H9 (cell line): ENCODE measurements around the gene HOXB6. TPM values are rescaled to one million over a fixed set of nuclear protein-coding genes. Genes with fewer than 3 reads are reported as not detected.

Experiments
- DNase-seq: peaks from one replicate; pipeline ENCODE4 v3.0.0-alpha.2; 2017
- H2AFZ ChIP-seq: one replicate; pipeline ENCODE4 v1.6.1; 2013; ENCODE audit warnings: mild to moderate bottlenecking, low read length, control low read depth, moderate library complexity
- H2AK5ac ChIP-seq: 2 replicates; pipeline ENCODE4 v1.6.1; 2013; ENCODE audit warnings: low read length, control low read depth, mixed read lengths; ENCODE audit not compliant: insufficient read length
- H2BK120ac ChIP-seq: one replicate; pipeline ENCODE4 v1.6.1; 2013; ENCODE audit warnings: low read depth, mild to moderate bottlenecking, low read length, control low read depth, inconsistent platforms; ENCODE audit not compliant: poor library complexity, severe bottlenecking
- H2BK12ac ChIP-seq: 2 replicates; pipeline ENCODE4 v1.6.1; 2013; ENCODE audit warnings: low read length, control low read depth, mixed read lengths, low read depth; ENCODE audit not compliant: insufficient read length
- H2BK15ac ChIP-seq: 2 replicates; pipeline ENCODE4 v1.6.1; 2013; ENCODE audit warnings: low read depth, low read length, control low read depth
- H2BK20ac ChIP-seq: one replicate; pipeline ENCODE4 v1.6.1; 2013; ENCODE audit warnings: low read depth, mild to moderate bottlenecking, low read length, control low read depth, inconsistent platforms; ENCODE audit not compliant: poor library complexity, severe bottlenecking
- H2BK5ac ChIP-seq: 2 replicates; pipeline ENCODE4 v1.6.1; 2013; ENCODE audit warnings: low read length, control low read depth, mixed read lengths; ENCODE audit not compliant: insufficient read length
- H3K14ac ChIP-seq: 2 replicates; pipeline ENCODE4 v1.6.1; 2013; ENCODE audit warnings: low read length, control low read depth; ENCODE audit not compliant: insufficient read depth
- H3K18ac ChIP-seq: 2 replicates; pipeline ENCODE4 v1.6.1; 2013; ENCODE audit warnings: low read depth, mild to moderate bottlenecking, mixed read lengths, low read length, control low read depth; ENCODE audit not compliant: insufficient read length
- H3K23ac ChIP-seq: 2 replicates; pipeline ENCODE4 v1.6.1; 2013; ENCODE audit warnings: low read length, control low read depth, mixed read lengths, low read depth; ENCODE audit not compliant: insufficient read length
- H3K23me2 ChIP-seq: 2 replicates; pipeline ENCODE4 v1.6.1; 2013; ENCODE audit warnings: low read depth, mild to moderate bottlenecking, mixed read lengths, low read length, control low read depth; ENCODE audit not compliant: insufficient read length, poor library complexity, severe bottlenecking
- H3K27ac ChIP-seq: 2 replicates; pipeline ENCODE4 v1.5.1; 2013; ENCODE audit warnings: low read length, control low read depth, mixed read lengths, low read depth; ENCODE audit not compliant: insufficient read length
- H3K27me3 ChIP-seq: 2 replicates; pipeline ENCODE4 v1.6.1; 2013; ENCODE audit warnings: low read length, control low read depth, inconsistent platforms; ENCODE audit not compliant: insufficient read depth
- H3K4ac ChIP-seq: 2 replicates; pipeline ENCODE4 v1.6.1; 2013; ENCODE audit warnings: low read depth, mild to moderate bottlenecking, control low read depth, inconsistent platforms, low read length, moderate library complexity
- H3K4me1 ChIP-seq: 2 replicates; pipeline ENCODE4 v1.6.1; 2013; ENCODE audit warnings: low read length, control low read depth, inconsistent platforms; ENCODE audit not compliant: insufficient read depth
- H3K4me2 ChIP-seq: 2 replicates; pipeline ENCODE4 v1.6.1; 2013; ENCODE audit warnings: low read length, control low read depth, mixed read lengths; ENCODE audit not compliant: insufficient read length, insufficient read depth
- H3K56ac ChIP-seq: 2 replicates; pipeline ENCODE4 v1.6.1; 2013; ENCODE audit warnings: low read depth, mild to moderate bottlenecking, mixed read lengths, low read length, control low read depth; ENCODE audit not compliant: insufficient read length
- H3K79me1 ChIP-seq: 2 replicates; pipeline ENCODE4 v1.6.1; 2013; ENCODE audit warnings: low read depth, mild to moderate bottlenecking, moderate library complexity, low read length, control low read depth, inconsistent platforms; ENCODE audit not compliant: insufficient read depth, poor library complexity, severe bottlenecking
- H3K79me2 ChIP-seq: 2 replicates; pipeline ENCODE4 v1.6.1; 2013; ENCODE audit warnings: low read length, control low read depth, inconsistent platforms; ENCODE audit not compliant: insufficient read depth
- H3K9ac ChIP-seq: 2 replicates; pipeline ENCODE4 v1.6.1; 2013; ENCODE audit warnings: low read length, control low read depth, mixed read lengths; ENCODE audit not compliant: insufficient read length; ENCODE audit errors: extremely low read depth
- H3K9me3 ChIP-seq: one replicate; pipeline ENCODE4 v1.6.1; 2013; ENCODE audit warnings: low read depth, low read length, inconsistent platforms; ENCODE audit not compliant: control insufficient read depth
- H3T11ph ChIP-seq: one replicate; pipeline ENCODE4 v1.6.1; 2013; ENCODE audit warnings: mild to moderate bottlenecking, low read length, control low read depth, inconsistent platforms
- H4K20me1 ChIP-seq: one replicate; pipeline ENCODE4 v1.6.1; 2013; ENCODE audit not compliant: control insufficient read depth, insufficient read length, insufficient read depth
- H4K5ac ChIP-seq: 2 replicates; pipeline ENCODE4 v1.6.1; 2013; ENCODE audit warnings: low read depth, mild to moderate bottlenecking, mixed read lengths, low read length, control low read depth; ENCODE audit not compliant: insufficient read length
- H4K8ac ChIP-seq: replicated peaks from 2 replicates; pipeline ENCODE4 v1.6.1; 2013; ENCODE audit warnings: low read length, control low read depth, mixed read lengths, low read depth; ENCODE audit not compliant: insufficient read length
- H4K91ac ChIP-seq: 2 replicates; pipeline ENCODE4 v1.6.1; 2013; ENCODE audit warnings: low read depth, mild to moderate bottlenecking, moderate library complexity, mixed read lengths, low read length, control low read depth; ENCODE audit not compliant: insufficient read length
- H3K27ac Mint-ChIP-seq, 3 experiments: 2 replicates in 2 of 3; 3 replicates in 1 of 3; pipeline ENCODE4 v1.8.0; 2020 to 2021; ENCODE audit warnings: mixed read lengths in 3 of 3, mild to moderate bottlenecking in 1 of 3, moderate library complexity in 1 of 3
- H3K27me3 Mint-ChIP-seq: 2 replicates; pipeline ENCODE4 v1.8.0; 2021; ENCODE audit warnings: low read depth, mild to moderate bottlenecking, moderate library complexity, mixed read lengths
- H3K36me3 Mint-ChIP-seq, 3 experiments: 2 replicates in 2 of 3; 3 replicates in 1 of 3; pipeline ENCODE4 v1.8.0; 2020 to 2021; ENCODE audit warnings: low read depth in 3 of 3, mixed read lengths in 3 of 3; ENCODE audit not compliant: insufficient read depth in 1 of 3
- H3K4me1 Mint-ChIP-seq, 2 experiments: 2 replicates each; pipeline ENCODE4 v1.8.0; 2020; ENCODE audit warnings: mixed read lengths in 2 of 2
- H3K4me3 Mint-ChIP-seq, 2 experiments: 2 replicates in 1 of 2; 3 replicates in 1 of 2; pipeline ENCODE4 v1.8.0; 2020 to 2021; ENCODE audit warnings: mild to moderate bottlenecking in 2 of 2, mixed read lengths in 2 of 2, moderate library complexity in 1 of 2
- H3K9me3 Mint-ChIP-seq, 2 experiments: 2 replicates in 1 of 2; 3 replicates in 1 of 2; pipeline ENCODE4 v1.8.0; 2020; ENCODE audit warnings: mild to moderate bottlenecking in 2 of 2, mixed read lengths in 2 of 2, moderate library complexity in 1 of 2
- WGBS: extraction: QIAGEN DNeasy Blood & Tissue Kit; methylation state at CpG from one replicate; pipeline ENCODE4 v1.1.7; 2013; ENCODE audit warnings: missing lambda C conversion rate, low lambda C conversion rate, mixed read lengths; ENCODE audit not compliant: insufficient read length; ENCODE audit errors: extremely low coverage; 5-methylcytosine and 5-hydroxymethylcytosine counted together
- total RNA-seq: library from RNA; stranded (reverse); gene quantifications from 2 replicates; pipeline ENCODE4 v1.2.1, GENCODE V29; 2021
- TF ChIP-seq, protein P1 (sequence below): fragments of 200-600 bp; sonication (generic); conservative IDR thresholded peaks from 3 replicates; pipeline ENCODE4 v1.8.0; 2021; ENCODE audit warnings: antibody characterized with exemption, mild to moderate bottlenecking

The HOXB6 gene
- total RNA-seq, 1 experiment from 2014 or later = not detected

DNA sequence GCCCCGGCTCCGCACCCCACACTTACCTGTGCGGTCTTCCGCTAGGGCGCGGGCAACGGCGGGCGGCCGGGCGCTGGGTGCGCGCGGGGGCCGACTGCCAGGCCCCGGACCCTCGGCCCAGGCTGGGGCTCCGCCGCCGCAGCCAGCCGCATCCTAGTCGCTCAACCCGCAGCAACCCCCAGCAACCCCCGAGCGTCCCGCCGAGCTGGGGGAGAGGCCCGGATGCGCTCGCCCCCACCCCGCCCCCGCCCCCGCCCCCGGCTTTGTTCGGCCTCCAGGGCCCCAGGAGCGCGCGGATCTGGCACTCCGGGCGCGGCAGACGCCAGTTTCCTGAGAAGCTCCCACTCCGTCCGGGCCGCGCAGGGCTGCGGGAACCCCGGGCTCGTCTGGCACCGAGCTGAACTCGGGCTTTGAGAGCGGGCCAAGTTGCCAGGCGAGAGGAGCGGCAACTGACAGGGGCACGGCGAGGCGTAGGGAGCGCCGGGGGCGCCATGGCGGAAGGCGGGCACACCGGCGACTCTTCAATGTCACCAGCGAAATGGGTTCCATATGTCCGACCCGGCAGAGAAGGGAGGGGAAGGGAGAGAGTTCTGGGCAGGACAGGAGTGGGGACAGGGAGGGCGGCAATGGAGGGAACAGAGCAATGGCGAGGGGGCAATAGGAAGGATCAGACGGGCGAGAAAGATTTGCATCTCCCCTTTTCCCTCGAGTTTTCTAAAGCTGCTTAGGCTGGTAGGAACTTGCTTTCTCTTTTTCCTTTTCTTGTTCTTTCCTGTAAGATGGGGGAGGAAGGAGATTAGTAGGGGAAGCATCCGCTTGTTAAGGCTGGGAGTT lies 40.4 kb downstream of the HOXB6 start:
- H2BK20ac ChIP-seq = no peak overlapping the region
- no peak overlapping the region for H3T11ph ChIP-seq
- no peak overlapping the region for H2AFZ ChIP-seq
- no peak overlapping the region for H2BK120ac ChIP-seq
- H2BK15ac ChIP-seq = no peak overlapping the region
- H2AK5ac ChIP-seq = no peak overlapping the region
- TF ChIP-seq, protein P1, sequence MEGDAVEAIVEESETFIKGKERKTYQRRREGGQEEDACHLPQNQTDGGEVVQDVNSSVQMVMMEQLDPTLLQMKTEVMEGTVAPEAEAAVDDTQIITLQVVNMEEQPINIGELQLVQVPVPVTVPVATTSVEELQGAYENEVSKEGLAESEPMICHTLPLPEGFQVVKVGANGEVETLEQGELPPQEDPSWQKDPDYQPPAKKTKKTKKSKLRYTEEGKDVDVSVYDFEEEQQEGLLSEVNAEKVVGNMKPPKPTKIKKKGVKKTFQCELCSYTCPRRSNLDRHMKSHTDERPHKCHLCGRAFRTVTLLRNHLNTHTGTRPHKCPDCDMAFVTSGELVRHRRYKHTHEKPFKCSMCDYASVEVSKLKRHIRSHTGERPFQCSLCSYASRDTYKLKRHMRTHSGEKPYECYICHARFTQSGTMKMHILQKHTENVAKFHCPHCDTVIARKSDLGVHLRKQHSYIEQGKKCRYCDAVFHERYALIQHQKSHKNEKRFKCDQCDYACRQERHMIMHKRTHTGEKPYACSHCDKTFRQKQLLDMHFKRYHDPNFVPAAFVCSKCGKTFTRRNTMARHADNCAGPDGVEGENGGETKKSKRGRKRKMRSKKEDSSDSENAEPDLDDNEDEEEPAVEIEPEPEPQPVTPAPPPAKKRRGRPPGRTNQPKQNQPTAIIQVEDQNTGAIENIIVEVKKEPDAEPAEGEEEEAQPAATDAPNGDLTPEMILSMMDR = no peak
- H3K23me2 ChIP-seq = no peaks in the 10 kb centered on the region
- no peak overlapping the region for H2BK12ac ChIP-seq
- peaks cover 2% of the 10 kb centered on the region; the same call in 1 of the 2 replicates for H3K4me1 ChIP-seq
- peak overlapping the region; percentile 7 for H3K4me2 ChIP-seq
- H3K9ac ChIP-seq = no peak overlapping the region
- H3K79me2 ChIP-seq = no peaks in the 10 kb centered on the region
- H3K27me3 ChIP-seq = peaks cover 99% of the 10 kb centered on the region
- no peak overlapping the region for H4K5ac ChIP-seq
- peaks cover 46% of the 10 kb centered on the region for H3K27me3 Mint-ChIP-seq
- H3K9me3 ChIP-seq = no peaks in the 10 kb centered on the region
- no peak overlapping the region for H2BK5ac ChIP-seq
- WGBS = no CpG with 5 or more reads among the region's 73 CpGs
- H3K4me1 Mint-ChIP-seq = peaks cover 3 to 13% of the 10 kb centered on the region in 2 experiments; a peak in 3 of 4 replicates
- no peak overlapping the region for H4K91ac ChIP-seq
- H3K18ac ChIP-seq = no peak overlapping the region
- H3K36me3 Mint-ChIP-seq = no peaks in the 10 kb centered on the region; a peak in 1 of 7 replicates
- no peak overlapping the region for H3K14ac ChIP-seq
- H3K4me3 Mint-ChIP-seq = peak overlapping the region; percentile 7 to 63; a peak in 3 of 5 replicates
- H3K9me3 Mint-ChIP-seq = peaks cover 0 to 10% of the 10 kb centered on the region in 2 experiments; a peak in 2 of 5 replicates
- no peak overlapping the region for H3K23ac ChIP-seq
- DNase-seq = peak; percentile 58
- H3K4ac ChIP-seq = no peak overlapping the region
- peaks cover 2% of the 10 kb centered on the region for H4K20me1 ChIP-seq
- H3K27ac Mint-ChIP-seq = no peak overlapping the region
- no peaks in the 10 kb centered on the region for H3K79me1 ChIP-seq
- no peak overlapping the region for H3K27ac ChIP-seq
- no peak overlapping the region for H4K8ac ChIP-seq
- H3K56ac ChIP-seq = no peak overlapping the region
